Islet precursor cell (in vitro differentiated cells): ENCODE measurements around the gene RBMS1.
A peak's percentile ranks its signal among the peaks of the same experiment; 100 is the strongest.

Experiments used
- DNase-seq: peaks from one replicate; pipeline ENCODE4 v3.0.0-alpha.2; 2018

RBMS1 gene

GRCh38 chr2:160353813-160354212 is 139.8 kb downstream of the RBMS1 start:
- DNase-seq = no peak

- DNase-seq = no peak
Measured at GRCh38 chr2:160353166-160353565, 140.4 kb downstream of the RBMS1 start.

- no peak for DNase-seq
Measured at GRCh38 chr2:160352500-160352899, 141.1 kb downstream of the RBMS1 start.

- DNase-seq = no peak
Measured at GRCh38 chr2:160351956-160352355, 141.7 kb downstream of the RBMS1 start.

- no peak for DNase-seq
Measured at GRCh38 chr2:160349306-160349705, 144.3 kb downstream of the RBMS1 start.

GRCh38 chr2:160347269-160347863 is 146.2 kb downstream of the RBMS1 start:
- DNase-seq = no peak

- no peak for DNase-seq
Measured at GRCh38 chr2:160345071-160345764, 148.4 kb downstream of the RBMS1 start.

- no peak for DNase-seq
Measured at GRCh38 chr2:160343404-160343803, 150.2 kb downstream of the RBMS1 start.

- no peak for DNase-seq
Measured at GRCh38 chr2:160339726-160340125, 153.9 kb downstream of the RBMS1 start.

- DNase-seq = peak; percentile 66
Measured at GRCh38 chr2:160338901-160339685, 154.5 kb downstream of the RBMS1 start.

- DNase-seq = no peak
Measured at GRCh38 chr2:160337728-160338127, 155.9 kb downstream of the RBMS1 start.

GRCh38 chr2:160336635-160337034 is 157.0 kb downstream of the RBMS1 start:
- DNase-seq = no peak

- DNase-seq = no peak
Measured at GRCh38 chr2:160336105-160336504, 157.5 kb downstream of the RBMS1 start.

- DNase-seq = no peak
Measured at GRCh38 chr2:160335441-160335840, 158.2 kb downstream of the RBMS1 start.

GRCh38 chr2:160334028-160334741 is 159.4 kb downstream of the RBMS1 start:
- no peak for DNase-seq

- no peak for DNase-seq
Measured at GRCh38 chr2:160333324-160334027, 160.1 kb downstream of the RBMS1 start.

GRCh38 chr2:160332318-160332717 is 161.3 kb downstream of the RBMS1 start:
- no peak for DNase-seq

GRCh38 chr2:160331258-160332025 is 162.2 kb downstream of the RBMS1 start:
- no peak for DNase-seq

- no peak for DNase-seq
Measured at GRCh38 chr2:160328811-160329527, 164.6 kb downstream of the RBMS1 start.

- DNase-seq = no peak
Measured at GRCh38 chr2:160326786-160327185, 166.8 kb downstream of the RBMS1 start.

- DNase-seq = no peak
Measured at GRCh38 chr2:160325418-160325817, 168.2 kb downstream of the RBMS1 start.
